IPS-NIHi7 (cell line): ENCODE results near the gene UGT1A6.

Experiments used
- DNase-seq: peaks from one replicate; pipeline ENCODE4 v3.0.0; 2012; ENCODE audit warnings: mixed read lengths; ENCODE audit errors: extremely low spot score

The UGT1A6 gene

GRCh38 chr2:233766416-233766815 lies 73.7 kb downstream of the UGT1A6 start:
- no peak for DNase-seq

- DNase-seq: no peak
Measured at GRCh38 chr2:233768076-233768475, 75.4 kb downstream of the UGT1A6 start.

- DNase-seq: no peak
Measured at GRCh38 chr2:233769260-233769659, 76.6 kb downstream of the UGT1A6 start.

- no peak for DNase-seq
Measured at GRCh38 chr2:233772153-233772552, 79.5 kb downstream of the UGT1A6 start.

- DNase-seq: no peak
Measured at GRCh38 chr2:233772583-233772982, 79.9 kb downstream of the UGT1A6 start.

GRCh38 chr2:233773854-233774253 lies 81.2 kb downstream of the UGT1A6 start:
- no peak for DNase-seq

GRCh38 chr2:233775414-233775813 lies 82.7 kb downstream of the UGT1A6 start:
- DNase-seq: no peak

- DNase-seq: no peak
Measured at GRCh38 chr2:233778030-233778429, 85.3 kb downstream of the UGT1A6 start, which contains the start of gene MROH2A. TSS of gene MROH2A (plus strand) at chr2:233778330. CDS start at chr2:233779359, 1,029 bp downstream.

GRCh38 chr2:233779722-233780121 lies 87.0 kb downstream of the UGT1A6 start:
- DNase-seq: no peak

GRCh38 chr2:233780771-233781170 lies 88.1 kb downstream of the UGT1A6 start:
- DNase-seq: no peak

GRCh38 chr2:233789554-233789953 lies 96.9 kb downstream of the UGT1A6 start:
- DNase-seq: no peak

GRCh38 chr2:233791151-233791882 lies 98.6 kb downstream of the UGT1A6 start:
- no peak for DNase-seq

GRCh38 chr2:233791883-233792329 lies 99.2 kb downstream of the UGT1A6 start:
- DNase-seq: no peak

- no peak for DNase-seq
Measured at GRCh38 chr2:233792720-233793119, 100.0 kb downstream of the UGT1A6 start.

GRCh38 chr2:233793465-233794127 lies 100.9 kb downstream of the UGT1A6 start:
- no peak for DNase-seq

- no peak for DNase-seq
Measured at GRCh38 chr2:233794128-233794658, 101.5 kb downstream of the UGT1A6 start.

GRCh38 chr2:233795735-233796171 lies 103.1 kb downstream of the UGT1A6 start:
- DNase-seq: no peak

- DNase-seq: no peak
Measured at GRCh38 chr2:233796254-233796653, 103.6 kb downstream of the UGT1A6 start.

GRCh38 chr2:233798335-233799086 lies 105.8 kb downstream of the UGT1A6 start:
- DNase-seq: no peak

GRCh38 chr2:233799087-233799665 lies 106.5 kb downstream of the UGT1A6 start:
- no peak for DNase-seq

GRCh38 chr2:233799716-233800115 lies 107.0 kb downstream of the UGT1A6 start:
- no peak for DNase-seq

GRCh38 chr2:233800208-233800607 lies 107.5 kb downstream of the UGT1A6 start:
- DNase-seq: no peak
